Sigmoid colon (tissue), 4 donors: ENCODE results near the gene ARG2.

Experiments used
- EP300 ChIP-seq, 4 donors: sonication (generic); formaldehyde crosslinking; IDR thresholded peaks; one replicate each; pipeline ENCODE4 v1.6.1; 2017; ENCODE audit warnings: antibody characterized with exemption in 4 of 4
- POLR2A ChIP-seq, 2 donors: fragments of 450-650 bp; IDR thresholded peaks; one replicate each; pipeline ENCODE4 v1.6.1; 2016; ENCODE audit warnings: antibody characterized with exemption in 2 of 2, mild to moderate bottlenecking in 2 of 2, moderate library complexity in 2 of 2
- POLR2AphosphoS5 ChIP-seq, 4 donors: sonication (generic); formaldehyde crosslinking; IDR thresholded peaks; one replicate each; pipeline ENCODE4 v1.6.1; 2017; ENCODE audit warnings: antibody characterized with exemption in 4 of 4
- TF ChIP-seq, protein P1 (sequence below), 4 experiments: fragments of 450-650 bp in 3 of 4; fragments of 200-600 bp in 1 of 4; IDR thresholded peaks; one replicate each; pipeline ENCODE4 v1.5.1; 2016 to 2019; ENCODE audit warnings: antibody characterized with exemption in 4 of 4, mild to moderate bottlenecking in 3 of 4, moderate library complexity in 2 of 4

DNA sequence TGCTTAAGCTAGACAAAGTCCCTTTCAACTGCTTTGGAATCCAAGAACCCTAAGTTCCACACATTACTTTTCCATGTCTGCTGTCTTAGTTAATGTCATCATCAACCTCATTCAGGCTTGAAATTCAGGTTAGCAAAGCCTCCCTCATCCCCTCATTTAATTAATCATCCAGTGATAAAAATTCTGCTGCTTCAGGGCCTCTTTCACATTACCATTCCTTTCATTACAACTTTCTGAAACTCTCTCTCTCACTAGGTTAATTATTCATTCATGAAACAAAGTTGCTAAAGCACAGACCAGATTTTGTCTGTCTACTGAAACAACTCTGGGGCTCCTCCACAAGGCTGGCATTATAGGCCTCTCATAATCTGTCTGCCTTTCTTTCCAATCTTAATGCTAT is 64.1 kb downstream of the ARG2 start:
- TF ChIP-seq POLR2AphosphoS5 (IDR thresholded peaks at IDR 0.05) (no peak), POLR2A (IDR thresholded peaks at IDR 0.05) (no peak), EP300 (IDR thresholded peaks at IDR 0.05) (no peak)
- TF ChIP-seq, protein P1, sequence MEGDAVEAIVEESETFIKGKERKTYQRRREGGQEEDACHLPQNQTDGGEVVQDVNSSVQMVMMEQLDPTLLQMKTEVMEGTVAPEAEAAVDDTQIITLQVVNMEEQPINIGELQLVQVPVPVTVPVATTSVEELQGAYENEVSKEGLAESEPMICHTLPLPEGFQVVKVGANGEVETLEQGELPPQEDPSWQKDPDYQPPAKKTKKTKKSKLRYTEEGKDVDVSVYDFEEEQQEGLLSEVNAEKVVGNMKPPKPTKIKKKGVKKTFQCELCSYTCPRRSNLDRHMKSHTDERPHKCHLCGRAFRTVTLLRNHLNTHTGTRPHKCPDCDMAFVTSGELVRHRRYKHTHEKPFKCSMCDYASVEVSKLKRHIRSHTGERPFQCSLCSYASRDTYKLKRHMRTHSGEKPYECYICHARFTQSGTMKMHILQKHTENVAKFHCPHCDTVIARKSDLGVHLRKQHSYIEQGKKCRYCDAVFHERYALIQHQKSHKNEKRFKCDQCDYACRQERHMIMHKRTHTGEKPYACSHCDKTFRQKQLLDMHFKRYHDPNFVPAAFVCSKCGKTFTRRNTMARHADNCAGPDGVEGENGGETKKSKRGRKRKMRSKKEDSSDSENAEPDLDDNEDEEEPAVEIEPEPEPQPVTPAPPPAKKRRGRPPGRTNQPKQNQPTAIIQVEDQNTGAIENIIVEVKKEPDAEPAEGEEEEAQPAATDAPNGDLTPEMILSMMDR (IDR thresholded peaks at IDR 0.05) = no peak
